Measurements from ENCODE around the gene PDE9A.

The PDE9A gene

DNA sequence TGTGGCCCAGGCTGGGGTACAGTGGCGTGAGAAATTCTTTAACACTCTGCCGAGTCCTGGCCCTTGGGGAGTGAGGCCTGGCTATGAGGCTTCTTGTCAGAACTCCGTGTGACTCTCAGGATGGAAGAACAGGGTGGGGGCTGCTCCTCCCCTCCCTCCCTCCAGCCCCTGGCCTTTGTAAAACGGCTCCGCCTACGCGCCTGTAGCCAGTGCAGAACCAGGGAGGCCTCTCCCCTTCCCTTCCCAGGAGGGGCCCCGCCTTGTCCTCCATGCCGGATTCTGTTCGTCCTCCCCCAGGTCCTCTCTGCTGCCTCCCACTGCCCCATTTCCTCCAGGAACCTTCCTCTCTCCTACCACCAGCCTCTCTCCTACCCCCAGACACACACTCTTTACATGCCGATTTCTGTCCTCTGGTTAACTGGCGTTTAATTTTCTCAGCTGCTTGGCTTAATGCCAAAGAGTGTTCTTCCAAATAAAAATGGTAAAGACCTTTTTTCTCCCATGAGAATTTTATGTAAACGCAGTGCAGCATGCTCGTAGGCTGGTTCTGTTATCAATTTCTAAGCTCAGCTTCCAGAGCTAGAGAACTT is 21.0 kb downstream of the PDE9A start:
- DNase-seq: no peak

DNA sequence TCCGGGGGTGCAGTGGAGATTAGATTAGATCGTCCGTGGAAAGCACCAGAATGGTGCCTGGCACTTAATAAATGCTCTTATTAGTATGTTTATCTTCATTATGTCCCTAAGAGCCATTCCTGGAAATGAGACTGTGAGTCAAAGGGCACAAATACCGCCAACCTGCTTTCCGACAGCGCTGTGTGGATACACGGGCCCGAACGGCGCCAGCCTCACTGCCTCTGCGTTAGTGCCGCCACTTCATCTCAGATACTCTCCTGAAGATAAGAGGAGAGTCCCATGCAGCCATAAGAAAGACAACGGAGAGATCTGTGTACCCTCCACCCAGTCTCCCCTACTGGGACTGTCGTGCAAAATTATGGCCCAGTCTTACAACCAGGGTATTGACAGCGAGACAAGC is 22.0 kb downstream of the PDE9A start:
- DNase-seq: no peak

- DNase-seq: no peak
These were observed 23.4 kb downstream of the PDE9A start for GRCh38 chr21:42676808-42677207.

- no peak for DNase-seq
These were observed 24.2 kb downstream of the PDE9A start for GRCh38 chr21:42677339-42678321.

DNA sequence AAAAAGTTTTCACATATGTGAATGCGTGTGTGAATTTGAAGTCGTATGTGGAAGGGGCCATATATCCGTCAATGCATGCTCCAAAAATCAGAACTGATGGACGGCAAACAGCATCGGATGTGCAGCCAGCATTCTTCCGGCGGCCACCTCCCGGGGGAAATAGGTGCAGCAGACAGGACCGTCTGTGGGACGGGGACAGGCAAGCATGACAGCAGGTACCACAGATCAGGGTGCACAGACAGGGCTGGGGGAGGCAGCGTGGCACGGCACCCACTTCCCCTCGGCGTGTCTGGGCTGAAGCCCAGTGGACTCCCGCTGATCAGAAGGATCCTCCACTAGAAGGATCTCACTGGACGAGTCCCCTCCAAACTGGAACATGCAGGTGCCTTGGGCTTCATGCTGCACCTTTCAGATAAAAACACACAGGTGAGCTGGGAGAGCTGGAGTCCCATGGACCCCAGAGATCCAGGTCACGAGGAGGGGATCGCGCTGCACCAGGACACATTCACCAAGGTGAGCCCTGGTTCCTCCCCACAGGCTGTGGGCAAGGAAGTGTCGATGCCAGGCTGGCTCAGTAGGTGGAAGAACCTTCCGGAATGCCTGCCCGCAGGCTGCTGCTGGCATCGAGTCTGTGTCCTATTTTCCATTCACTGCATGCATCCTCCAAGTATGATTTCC is 25.3 kb downstream of the PDE9A start:
- DNase-seq: no peak

DNA sequence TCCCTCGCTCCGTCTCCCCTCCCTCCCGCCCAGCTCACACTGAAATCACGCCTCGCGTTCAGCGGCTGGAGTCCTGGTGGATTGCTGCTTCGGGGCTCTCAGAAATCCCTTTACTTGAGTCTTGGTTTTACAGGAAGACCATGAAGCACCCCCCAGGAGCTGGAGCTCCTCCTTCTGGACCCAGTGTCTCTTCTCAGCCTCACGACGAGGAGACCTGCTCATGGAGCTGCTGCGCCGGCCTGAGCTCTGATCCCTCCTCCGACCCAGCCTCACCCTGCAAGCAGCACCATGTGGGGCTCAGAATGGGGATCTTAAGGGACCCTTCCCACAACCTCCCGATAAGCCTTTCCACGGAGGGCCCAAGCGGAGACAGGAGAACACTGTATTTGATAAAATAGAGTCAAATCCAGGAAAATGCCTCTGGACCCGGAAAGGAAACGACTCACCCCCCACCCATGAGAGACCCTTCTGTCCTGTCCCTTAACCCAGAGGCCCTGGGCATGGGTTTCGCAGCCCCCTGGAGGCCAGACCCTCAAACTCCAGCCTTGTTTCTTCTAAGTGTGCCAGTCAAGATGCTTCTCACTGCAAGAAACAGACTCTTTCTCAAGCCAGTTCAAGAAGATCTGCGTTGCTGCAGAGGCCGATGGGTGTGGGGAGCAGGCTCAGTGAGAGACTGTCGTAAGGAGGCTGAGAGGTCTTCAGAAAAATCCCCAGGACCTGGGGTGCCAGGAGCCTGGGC is 26.1 kb downstream of the PDE9A start:
- DNase-seq: no peak

DNA sequence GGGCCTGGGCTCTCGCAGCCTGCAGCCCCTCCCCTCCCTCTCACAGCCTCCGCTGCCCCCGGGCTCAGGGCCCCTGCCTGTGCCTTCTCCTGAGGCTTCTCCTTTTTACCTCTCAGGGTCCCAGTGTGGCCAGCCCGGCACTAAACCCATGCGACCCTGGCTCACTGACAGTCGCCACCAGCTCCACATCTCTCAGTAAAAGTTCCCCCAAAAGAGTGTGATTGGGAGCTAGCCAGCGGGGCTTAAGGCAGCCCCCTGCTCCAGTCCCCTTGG is 26.6 kb downstream of the PDE9A start:
- no peak for DNase-seq

DNA sequence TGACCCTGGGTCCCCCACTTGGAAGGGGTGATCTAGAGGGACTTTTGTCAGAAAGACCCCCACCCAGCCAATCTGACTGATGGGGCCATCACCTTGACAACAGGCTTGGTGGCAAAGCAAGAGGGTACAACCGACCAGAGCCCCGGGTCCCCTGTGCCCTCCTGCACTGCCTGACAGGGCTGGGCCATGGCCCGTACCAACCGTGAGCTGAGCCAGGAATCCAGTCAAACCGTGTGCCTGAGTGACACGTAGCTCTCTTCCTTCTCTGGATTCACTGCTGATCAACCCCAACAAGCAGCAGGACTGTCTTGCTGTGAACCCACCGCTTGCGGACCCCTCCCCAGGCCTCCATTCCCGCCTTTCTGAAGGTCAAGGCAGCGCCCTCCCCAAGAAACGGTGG is 27.0 kb downstream of the PDE9A start:
- DNase-seq: no peak

DNA sequence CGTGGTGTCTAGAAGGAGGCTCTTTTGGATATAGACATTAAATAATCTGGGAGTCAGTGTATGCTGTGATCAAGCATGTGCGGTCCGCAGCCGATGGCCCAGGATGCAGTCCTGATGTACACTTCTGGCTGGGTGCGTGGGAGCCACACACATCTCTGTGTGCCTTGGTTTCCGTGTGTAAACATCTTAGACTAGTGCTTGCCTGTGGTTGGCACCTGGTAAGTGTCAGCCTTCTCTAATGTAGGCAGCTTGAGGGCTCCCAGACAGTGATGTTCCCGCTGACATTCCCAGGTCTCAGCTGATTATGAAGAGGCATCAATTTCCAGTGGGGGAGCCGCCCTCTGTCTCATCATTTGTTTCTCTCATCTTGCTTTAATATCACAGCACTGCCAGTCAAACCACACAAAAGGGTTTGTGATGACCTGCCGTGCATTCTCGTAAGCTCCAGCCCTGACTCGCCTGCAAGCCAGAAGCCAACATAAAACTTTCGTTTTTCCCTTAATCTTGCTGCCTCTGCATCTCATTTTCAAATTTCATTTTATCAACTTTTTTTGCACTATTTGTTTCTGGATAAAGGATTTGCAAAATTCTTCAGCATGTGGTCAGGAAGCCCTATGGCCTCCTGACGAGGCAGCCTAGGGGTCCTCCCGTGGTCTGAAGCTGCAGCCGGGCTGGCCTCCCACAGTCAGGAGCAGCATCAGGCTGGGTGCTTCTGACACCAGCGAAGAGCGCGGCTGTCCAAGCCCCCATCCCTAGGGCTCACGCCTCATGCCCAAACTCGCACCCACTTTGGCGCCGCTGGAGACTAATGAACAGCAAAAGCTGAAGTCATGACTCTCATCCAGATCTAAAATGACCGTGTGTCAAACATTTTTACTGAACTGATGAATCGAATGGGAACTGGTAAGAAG is 28.1 kb downstream of the PDE9A start:
- no peak for DNase-seq

DNA sequence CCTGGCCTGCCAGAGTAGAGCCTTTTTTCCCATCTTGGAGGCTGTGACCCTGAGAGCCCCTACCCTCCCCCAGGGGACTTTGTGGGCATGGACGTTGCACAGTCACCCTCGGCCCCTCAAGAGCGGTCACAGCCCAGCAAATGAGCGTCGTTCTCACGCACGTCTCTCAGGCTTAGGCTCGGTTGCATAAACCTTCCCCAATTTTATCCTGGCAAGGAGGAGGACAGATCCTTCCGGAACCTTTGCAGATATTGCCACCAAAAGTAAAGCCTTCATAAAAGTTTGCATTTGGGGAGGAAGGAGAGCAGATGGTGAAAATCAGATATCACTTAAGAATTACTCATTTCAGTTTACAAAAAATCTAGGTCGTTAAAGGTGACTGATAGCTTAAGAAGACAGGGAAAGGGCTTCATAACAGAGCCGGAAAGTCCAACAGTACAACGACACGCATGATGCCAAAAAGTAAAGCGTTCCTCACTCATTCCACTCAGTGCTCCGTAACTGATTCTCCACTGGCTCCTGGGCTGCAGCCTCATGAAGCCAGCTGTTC is 29.3 kb downstream of the PDE9A start:
- no peak for DNase-seq

DNA sequence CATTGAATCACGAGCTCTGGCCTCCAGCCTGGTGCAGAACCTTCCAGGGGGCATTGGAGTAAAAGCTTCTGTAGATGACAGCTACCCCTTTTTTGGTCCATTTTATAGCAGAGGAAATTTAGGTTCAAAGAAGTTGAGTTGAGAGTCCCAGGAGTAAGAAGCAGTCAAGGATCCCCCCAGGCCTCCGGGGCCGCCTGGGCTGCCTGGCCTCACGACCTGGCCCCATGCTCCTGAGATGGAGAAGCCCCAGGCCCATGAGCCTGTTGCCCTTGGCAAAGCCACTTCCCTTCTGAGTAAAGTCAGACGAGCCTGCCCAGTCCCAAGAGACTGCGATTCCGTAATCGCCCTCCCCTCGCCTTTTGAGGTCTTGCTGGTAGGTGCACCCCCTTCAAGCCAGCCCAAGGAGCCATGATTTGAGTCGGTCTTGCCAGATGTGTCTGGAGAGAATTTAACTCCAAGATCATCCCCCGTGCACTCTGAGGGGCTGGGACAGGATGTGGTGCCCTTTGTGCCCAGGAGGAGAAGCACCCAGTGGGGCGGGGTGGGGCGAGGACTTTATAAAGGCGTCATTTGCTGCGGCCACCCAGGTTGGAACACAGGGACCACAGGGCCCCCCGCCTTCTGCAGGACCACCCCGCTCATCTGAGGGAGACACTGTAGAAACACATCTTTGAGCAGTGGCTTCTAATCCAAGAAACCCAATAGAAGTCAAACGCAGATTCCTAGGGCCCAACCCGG is 30.1 kb downstream of the PDE9A start:
- DNase-seq: no peak

DNA sequence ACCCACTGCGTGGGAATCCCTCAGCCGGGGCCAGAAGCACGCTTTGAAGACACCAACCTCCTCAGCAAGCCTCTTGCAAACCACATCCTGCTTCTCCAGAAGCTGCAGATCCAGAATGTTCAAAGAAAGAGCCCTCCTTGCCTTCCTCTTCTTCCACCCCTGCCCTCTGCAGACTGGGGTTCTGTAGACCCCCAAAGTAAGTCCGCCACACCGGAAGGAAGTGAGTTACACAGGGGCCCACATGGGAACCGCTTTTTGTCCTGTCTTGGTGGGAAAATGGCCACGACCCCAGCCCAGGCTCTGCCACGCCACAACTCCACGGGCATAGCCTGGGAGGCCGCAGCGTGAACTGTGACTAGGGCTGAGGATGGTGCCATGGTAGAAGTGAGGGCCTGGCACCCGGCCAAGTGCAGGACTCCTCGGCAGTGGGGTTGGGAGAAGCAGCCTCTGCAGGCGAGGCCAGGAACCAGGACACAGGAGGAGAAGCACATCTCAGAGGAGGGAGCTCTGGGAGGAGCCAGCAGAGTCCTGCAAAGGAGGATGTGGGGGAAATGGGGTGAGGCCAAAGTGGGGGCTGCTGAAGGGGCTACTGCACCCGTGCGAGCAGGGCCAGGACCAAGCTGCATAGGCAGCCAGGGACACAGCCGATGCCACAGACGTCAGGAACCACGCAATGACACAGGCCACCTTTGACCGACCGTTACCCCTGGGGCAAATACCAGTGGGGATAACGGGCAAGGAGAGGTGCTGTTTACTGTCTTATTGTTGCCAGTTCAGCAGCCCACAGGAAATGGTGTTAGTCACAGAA is 30.9 kb downstream of the PDE9A start:
- DNase-seq: peak; percentile 43

GRCh38 chr21:42685036-42685435 is 31.6 kb downstream of the PDE9A start:
- DNase-seq: no peak

DNA sequence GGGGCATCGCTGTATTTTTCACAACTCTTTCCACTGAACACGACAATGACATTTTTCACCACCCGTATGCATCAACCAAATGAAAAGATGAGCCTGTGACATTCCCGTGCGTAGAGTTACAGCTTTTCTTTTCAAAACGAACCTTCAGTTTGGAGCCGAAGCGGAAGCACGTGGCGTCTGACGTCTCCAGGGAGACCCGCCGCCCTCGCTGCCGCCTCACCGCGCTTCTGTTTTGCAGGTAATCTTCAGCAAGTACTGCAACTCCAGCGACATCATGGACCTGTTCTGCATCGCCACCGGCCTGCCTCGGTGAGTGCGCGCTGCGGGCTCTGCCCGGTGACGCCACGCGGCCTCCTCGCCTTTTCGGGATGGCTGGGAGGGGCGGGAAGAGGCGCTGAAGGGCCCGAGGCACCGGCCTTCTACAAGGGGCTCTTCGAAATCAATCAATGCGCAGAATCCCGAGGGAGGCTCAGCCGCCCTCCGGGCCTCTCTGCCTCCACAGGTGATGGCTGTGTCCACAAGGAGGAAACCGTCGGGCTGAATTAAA is 32.6 kb downstream of the PDE9A start:
- no peak for DNase-seq

DNA sequence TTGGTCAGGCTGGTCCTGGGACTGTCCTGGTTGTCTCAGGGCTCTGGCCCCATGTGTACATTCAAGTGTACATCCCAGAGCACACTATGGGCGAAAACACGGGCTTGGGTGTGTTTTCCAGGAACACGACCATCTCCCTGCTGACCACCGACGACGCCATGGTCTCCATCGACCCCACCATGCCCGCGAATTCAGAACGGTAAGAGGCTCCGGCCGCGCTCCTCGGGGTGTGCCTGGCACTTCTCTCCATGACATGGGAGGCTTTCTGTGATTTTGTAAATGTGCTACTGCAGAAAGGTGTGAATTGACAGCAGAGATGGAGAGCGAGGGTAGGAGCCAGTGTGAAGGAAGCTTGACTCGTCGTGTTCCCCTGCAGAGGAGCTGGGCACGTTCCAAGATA is 34.4 kb downstream of the PDE9A start:
- DNase-seq: no peak

GRCh38 chr21:42688226-42688840 is 34.9 kb downstream of the PDE9A start:
- DNase-seq: no peak

DNA sequence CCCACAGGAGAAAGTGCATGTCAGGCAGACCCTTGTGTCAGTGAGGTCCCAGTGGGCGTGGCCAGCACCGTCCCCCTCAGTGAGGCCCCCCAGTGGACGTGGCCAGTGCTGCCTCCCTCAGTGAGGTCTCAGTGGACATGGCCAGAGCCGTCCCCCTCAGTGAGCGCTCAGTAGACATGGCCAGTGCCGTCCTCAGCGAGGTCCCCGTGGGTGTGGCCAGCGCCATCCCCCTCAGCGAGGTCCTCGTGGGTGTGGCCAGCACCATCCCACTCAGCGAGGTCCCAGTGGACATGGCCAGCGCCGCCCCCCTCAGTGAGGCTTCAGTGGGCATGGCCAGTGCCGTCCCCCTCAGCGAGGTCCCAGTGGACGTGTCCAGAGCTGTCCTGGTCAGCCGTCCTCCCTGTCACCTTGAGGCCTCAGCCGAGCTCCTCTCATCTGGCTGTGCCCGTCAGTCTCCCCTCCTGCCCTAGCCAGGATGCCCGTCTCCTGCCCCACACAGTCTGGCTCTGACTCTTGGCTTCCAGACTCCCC is 35.5 kb downstream of the PDE9A start:
- DNase-seq: no peak

- no peak for DNase-seq
These were observed 37.2 kb downstream of the PDE9A start for GRCh38 chr21:42690586-42690985.

DNA sequence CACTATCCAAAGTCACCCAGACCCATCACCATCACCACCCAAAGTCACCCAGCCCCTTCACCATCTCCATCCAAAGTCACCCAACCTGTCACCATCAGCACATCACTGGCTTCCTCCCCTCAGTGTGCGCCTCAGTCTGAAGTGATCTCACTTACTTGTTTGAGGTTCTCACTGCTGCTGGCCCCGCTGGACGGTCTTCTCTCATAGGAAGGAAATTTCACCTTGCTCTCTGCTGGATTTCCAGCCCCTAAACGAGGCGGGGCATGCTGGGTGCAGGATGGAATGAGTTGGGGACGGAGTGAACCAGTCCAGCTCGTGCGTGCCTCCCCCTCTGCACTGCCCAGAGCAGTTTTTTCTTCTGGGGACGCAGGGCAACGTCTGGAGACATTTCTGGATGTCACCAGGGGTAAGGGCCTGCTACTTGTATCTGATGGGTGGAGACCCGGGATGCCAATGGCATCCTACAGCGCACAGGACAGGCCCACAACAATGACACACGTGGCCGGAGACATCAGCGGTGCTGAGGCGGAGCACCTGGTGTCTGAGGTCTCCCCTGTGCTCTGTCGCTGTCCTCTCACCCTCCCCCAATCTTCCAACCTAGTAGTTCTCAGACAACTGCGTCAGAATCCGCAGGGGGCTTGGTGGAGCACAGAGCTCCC is 38.6 kb downstream of the PDE9A start:
- DNase-seq: no peak
